Upper lobe of left lung (tissue), 4 donors: ENCODE data around the gene PBX4.

ENCODE experiments used
- POLR2A ChIP-seq, 4 donors: fragments of 450-650 bp; IDR thresholded peaks; one replicate each; pipeline ENCODE4 v1.5.1; 2016 to 2017; ENCODE audit warnings: antibody characterized with exemption in 4 of 4, mild to moderate bottlenecking in 2 of 4
- POLR2AphosphoS5 ChIP-seq, 2 donors: sonication (generic); formaldehyde crosslinking; IDR thresholded peaks; one replicate each; pipeline ENCODE4 v1.5.1; 2017; ENCODE audit warnings: antibody characterized with exemption in 2 of 2
- TF ChIP-seq, protein P1 (sequence below), 6 experiments: fragments of 450-650 bp in 4 of 6; fragments of 200-600 bp in 2 of 6; sonication (generic) in 2 of 6; IDR thresholded peaks; one replicate each; pipeline ENCODE4 v1.5.1; 2016 to 2019; ENCODE audit warnings: antibody characterized with exemption in 6 of 6

DNA sequence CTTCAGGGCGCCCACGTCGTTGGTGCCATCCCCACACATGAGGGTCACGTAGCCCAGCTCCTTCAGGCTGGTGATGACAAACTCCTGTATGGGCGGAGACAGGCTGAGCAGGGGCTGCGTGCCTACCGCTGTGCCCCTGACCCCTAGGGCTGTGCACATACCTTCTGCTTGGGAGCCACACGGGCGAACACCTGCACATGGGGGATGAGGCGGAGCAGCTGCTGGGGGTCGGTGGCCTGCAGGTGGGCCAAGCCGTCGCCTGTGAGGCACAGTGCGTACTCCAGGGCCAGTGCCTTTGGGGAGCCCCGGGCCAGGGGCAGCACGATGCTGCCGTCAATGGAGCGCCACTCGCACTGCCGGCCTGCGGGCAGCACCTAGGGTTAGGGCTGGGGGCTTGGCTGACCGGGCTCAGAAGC, 31.1 kb upstream of the PBX4 start:
- TF ChIP-seq, protein P1, sequence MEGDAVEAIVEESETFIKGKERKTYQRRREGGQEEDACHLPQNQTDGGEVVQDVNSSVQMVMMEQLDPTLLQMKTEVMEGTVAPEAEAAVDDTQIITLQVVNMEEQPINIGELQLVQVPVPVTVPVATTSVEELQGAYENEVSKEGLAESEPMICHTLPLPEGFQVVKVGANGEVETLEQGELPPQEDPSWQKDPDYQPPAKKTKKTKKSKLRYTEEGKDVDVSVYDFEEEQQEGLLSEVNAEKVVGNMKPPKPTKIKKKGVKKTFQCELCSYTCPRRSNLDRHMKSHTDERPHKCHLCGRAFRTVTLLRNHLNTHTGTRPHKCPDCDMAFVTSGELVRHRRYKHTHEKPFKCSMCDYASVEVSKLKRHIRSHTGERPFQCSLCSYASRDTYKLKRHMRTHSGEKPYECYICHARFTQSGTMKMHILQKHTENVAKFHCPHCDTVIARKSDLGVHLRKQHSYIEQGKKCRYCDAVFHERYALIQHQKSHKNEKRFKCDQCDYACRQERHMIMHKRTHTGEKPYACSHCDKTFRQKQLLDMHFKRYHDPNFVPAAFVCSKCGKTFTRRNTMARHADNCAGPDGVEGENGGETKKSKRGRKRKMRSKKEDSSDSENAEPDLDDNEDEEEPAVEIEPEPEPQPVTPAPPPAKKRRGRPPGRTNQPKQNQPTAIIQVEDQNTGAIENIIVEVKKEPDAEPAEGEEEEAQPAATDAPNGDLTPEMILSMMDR (IDR thresholded peaks at IDR 0.05): no peak
- no peak for TF ChIP-seq POLR2A (IDR thresholded peaks at IDR 0.05)
- no peak for TF ChIP-seq POLR2AphosphoS5 (IDR thresholded peaks at IDR 0.05)
